ENCODE results near the gene DENND1A. TPM values are rescaled to one million over a fixed set of nuclear protein-coding genes. Genes with fewer than 3 reads are reported as not detected.

DENND1A gene
- total and polyA plus RNA-seq, 2 of the 13 experiments (the other 11 are each of a cell fraction or from before 2014, with no cell fraction given) = 14.8 to 30.1 TPM

- TF ChIP-seq ZUFSP (CRISPR knock-in tag; IDR thresholded peaks at IDR 0.05; ENCODE audit: borderline replicate concordance) (no peak), ZBTB4 (CRISPR knock-in tag; IDR thresholded peaks at IDR 0.05; ENCODE audit: borderline replicate concordance) (peak; percentile 53; the same call in 1 of the 2 replicates), TFDP2 (CRISPR knock-in tag; IDR thresholded peaks at IDR 0.05) (peak; percentile 85), RORA (CRISPR knock-in tag; IDR thresholded peaks at IDR 0.05) (no peak), THAP8 (CRISPR knock-in tag; IDR thresholded peaks at IDR 0.05; ENCODE audit: borderline replicate concordance) (no peak), GATA4 (IDR thresholded peaks at IDR 0.05; ENCODE audit: borderline replicate concordance, low read depth) (no peak), ZNF75D (CRISPR knock-in tag; IDR thresholded peaks at IDR 0.05; ENCODE audit: borderline replicate concordance) (no peak), EEA1 (CRISPR knock-in tag; IDR thresholded peaks at IDR 0.05; ENCODE audit: borderline replicate concordance) (no peak), GTF2F1 (IDR thresholded peaks at IDR 0.05; ENCODE audit: low read length) (peak; percentile 17; the same call in 1 of the 2 replicates), ZNF678 (CRISPR knock-in tag; IDR thresholded peaks at IDR 0.05) (no peak), ZSCAN9 (CRISPR knock-in tag; IDR thresholded peaks at IDR 0.05; ENCODE audit: borderline replicate concordance) (no peak), ZNF724P (CRISPR knock-in tag; IDR thresholded peaks at IDR 0.05; ENCODE audit: borderline replicate concordance) (peak; percentile 68; the same call in 1 of the 2 replicates), FOXP1 (IDR thresholded peaks at IDR 0.05) (no peak), FOXP1 (CRISPR knock-in tag; IDR thresholded peaks at IDR 0.05) (peak; percentile 73), ZNF510 (CRISPR knock-in tag; IDR thresholded peaks at IDR 0.05; ENCODE audit: low read depth) (peak; percentile 87; the same call in 1 of the 2 replicates), NFE2 (CRISPR knock-in tag; IDR thresholded peaks at IDR 0.05) (no peak), ZBTB14 (CRISPR knock-in tag; IDR thresholded peaks at IDR 0.05) (no peak), ZC3H4 (CRISPR knock-in tag; IDR thresholded peaks at IDR 0.05; ENCODE audit: borderline replicate concordance) (no peak), ZNF674 (CRISPR knock-in tag; IDR thresholded peaks at IDR 0.05; ENCODE audit: low read depth) (no peak), KMT2A (CRISPR knock-in tag; IDR thresholded peaks at IDR 0.05) (no peak; the same call in 1 of the 2 replicates), ZNF543 (CRISPR knock-in tag; IDR thresholded peaks at IDR 0.05) (no peak), ZNF430 (CRISPR knock-in tag; IDR thresholded peaks at IDR 0.05) (peak; percentile 45; the same call in 1 of the 2 replicates), GATAD2A (CRISPR knock-in tag; IDR thresholded peaks at IDR 0.05) (peak; percentile 98)
Measured at GRCh38 chr9:123470121-123470782, 459.7 kb downstream of the DENND1A start (continued).
